ENCODE data around the gene TMEM164.

Gene TMEM164

GRCh38 chrX:110042496-110042895 lies 39.6 kb downstream of the TMEM164 start:
- DNase-seq: no peak

GRCh38 chrX:110043506-110043905 lies 40.6 kb downstream of the TMEM164 start:
- DNase-seq: no peak

GRCh38 chrX:110044346-110045249 lies 41.7 kb downstream of the TMEM164 start:
- no peak for DNase-seq

GRCh38 chrX:110045421-110045820 lies 42.5 kb downstream of the TMEM164 start:
- no peak for DNase-seq

GRCh38 chrX:110046001-110046400 lies 43.1 kb downstream of the TMEM164 start:
- DNase-seq: peak; percentile 52

GRCh38 chrX:110046971-110047370 lies 44.1 kb downstream of the TMEM164 start:
- DNase-seq: no peak

- DNase-seq: no peak
Measured at GRCh38 chrX:110049096-110049495, 46.2 kb downstream of the TMEM164 start.

- DNase-seq: no peak
Measured at GRCh38 chrX:110050386-110050785, 47.5 kb downstream of the TMEM164 start.

- DNase-seq: no peak
Measured at GRCh38 chrX:110050901-110051300, 48.0 kb downstream of the TMEM164 start.

- no peak for DNase-seq
Measured at GRCh38 chrX:110051559-110051958, 48.6 kb downstream of the TMEM164 start.

GRCh38 chrX:110052303-110052702 lies 49.4 kb downstream of the TMEM164 start:
- no peak for DNase-seq

- DNase-seq: no peak
Measured at GRCh38 chrX:110053453-110053852, 50.5 kb downstream of the TMEM164 start.

GRCh38 chrX:110055616-110056015 lies 52.7 kb downstream of the TMEM164 start:
- no peak for DNase-seq

- DNase-seq: no peak
Measured at GRCh38 chrX:110056419-110056818, 53.5 kb downstream of the TMEM164 start.

- DNase-seq: no peak
Measured at GRCh38 chrX:110059410-110059809, 56.5 kb downstream of the TMEM164 start.

GRCh38 chrX:110060317-110060716 lies 57.4 kb downstream of the TMEM164 start:
- no peak for DNase-seq

GRCh38 chrX:110060846-110061537 lies 58.1 kb downstream of the TMEM164 start:
- no peak for DNase-seq

GRCh38 chrX:110062919-110063318 lies 60.0 kb downstream of the TMEM164 start:
- DNase-seq: no peak

- peak; percentile 80 for DNase-seq
Measured at GRCh38 chrX:110066488-110067225, 63.7 kb downstream of the TMEM164 start.

GRCh38 chrX:110070970-110071369 lies 68.1 kb downstream of the TMEM164 start:
- DNase-seq: no peak

- DNase-seq: no peak
Measured at GRCh38 chrX:110081320-110081719, 78.4 kb downstream of the TMEM164 start.

GRCh38 chrX:110081740-110082139 lies 78.8 kb downstream of the TMEM164 start:
- DNase-seq: no peak

GRCh38 chrX:110082161-110082560 lies 79.2 kb downstream of the TMEM164 start:
- DNase-seq: no peak

Data from NCI-H774 (cell line).